ENCODE results near the gene APLNR. TPM values are rescaled to one million over a fixed set of nuclear protein-coding genes. Genes with fewer than 3 reads are reported as not detected.
A peak's percentile ranks its signal among the peaks of the same experiment; 100 is the strongest.

The APLNR gene
- total RNA-seq, 1 donor: not detected

GRCh38 chr11:57213342-57214097 is 23.5 kb downstream of the APLNR start:
- peak; percentile 33 for DNase-seq (ENCODE audit: low read depth)
- TF ChIP-seq, protein P1, sequence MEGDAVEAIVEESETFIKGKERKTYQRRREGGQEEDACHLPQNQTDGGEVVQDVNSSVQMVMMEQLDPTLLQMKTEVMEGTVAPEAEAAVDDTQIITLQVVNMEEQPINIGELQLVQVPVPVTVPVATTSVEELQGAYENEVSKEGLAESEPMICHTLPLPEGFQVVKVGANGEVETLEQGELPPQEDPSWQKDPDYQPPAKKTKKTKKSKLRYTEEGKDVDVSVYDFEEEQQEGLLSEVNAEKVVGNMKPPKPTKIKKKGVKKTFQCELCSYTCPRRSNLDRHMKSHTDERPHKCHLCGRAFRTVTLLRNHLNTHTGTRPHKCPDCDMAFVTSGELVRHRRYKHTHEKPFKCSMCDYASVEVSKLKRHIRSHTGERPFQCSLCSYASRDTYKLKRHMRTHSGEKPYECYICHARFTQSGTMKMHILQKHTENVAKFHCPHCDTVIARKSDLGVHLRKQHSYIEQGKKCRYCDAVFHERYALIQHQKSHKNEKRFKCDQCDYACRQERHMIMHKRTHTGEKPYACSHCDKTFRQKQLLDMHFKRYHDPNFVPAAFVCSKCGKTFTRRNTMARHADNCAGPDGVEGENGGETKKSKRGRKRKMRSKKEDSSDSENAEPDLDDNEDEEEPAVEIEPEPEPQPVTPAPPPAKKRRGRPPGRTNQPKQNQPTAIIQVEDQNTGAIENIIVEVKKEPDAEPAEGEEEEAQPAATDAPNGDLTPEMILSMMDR (IDR thresholded peaks at IDR 0.05; ENCODE audit: insufficient read depth, low read length): no peak
- H3K4me3 ChIP-seq (ENCODE audit: low read depth, low read length): no peak overlapping the region

DNA sequence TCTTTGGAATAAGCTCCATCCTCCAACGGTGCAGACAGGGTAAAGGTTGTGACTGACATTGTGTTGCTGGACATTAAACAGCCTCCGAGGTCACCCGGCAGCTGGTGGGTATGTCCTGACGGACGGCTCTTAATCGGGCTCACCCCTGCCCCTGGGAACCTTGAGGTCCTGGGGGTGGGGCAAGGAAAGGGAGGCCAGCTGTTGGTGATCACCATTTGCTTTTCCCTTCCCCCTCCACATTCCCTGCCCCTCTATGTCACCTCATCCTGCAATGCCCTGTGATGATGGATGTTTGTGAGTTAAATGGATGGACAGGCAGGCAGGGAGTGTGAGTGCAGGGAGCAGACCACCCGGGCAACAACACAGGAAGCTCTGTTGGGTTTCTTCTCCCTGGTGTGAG is 26.3 kb downstream of the APLNR start:
- TF ChIP-seq, protein P1 (IDR thresholded peaks at IDR 0.05; ENCODE audit: insufficient read depth, low read length): no peak
- DNase-seq (ENCODE audit: low read depth): no peak
- H3K4me3 ChIP-seq (ENCODE audit: low read depth, low read length): no peak overlapping the region

GRCh38 chr11:57207168-57207567 is 29.9 kb downstream of the APLNR start:
- TF ChIP-seq, protein P1 (IDR thresholded peaks at IDR 0.05; ENCODE audit: insufficient read depth, low read length): no peak
- no peak for DNase-seq (ENCODE audit: low read depth)
- no peak overlapping the region for H3K4me3 ChIP-seq (ENCODE audit: low read depth, low read length)

DNA sequence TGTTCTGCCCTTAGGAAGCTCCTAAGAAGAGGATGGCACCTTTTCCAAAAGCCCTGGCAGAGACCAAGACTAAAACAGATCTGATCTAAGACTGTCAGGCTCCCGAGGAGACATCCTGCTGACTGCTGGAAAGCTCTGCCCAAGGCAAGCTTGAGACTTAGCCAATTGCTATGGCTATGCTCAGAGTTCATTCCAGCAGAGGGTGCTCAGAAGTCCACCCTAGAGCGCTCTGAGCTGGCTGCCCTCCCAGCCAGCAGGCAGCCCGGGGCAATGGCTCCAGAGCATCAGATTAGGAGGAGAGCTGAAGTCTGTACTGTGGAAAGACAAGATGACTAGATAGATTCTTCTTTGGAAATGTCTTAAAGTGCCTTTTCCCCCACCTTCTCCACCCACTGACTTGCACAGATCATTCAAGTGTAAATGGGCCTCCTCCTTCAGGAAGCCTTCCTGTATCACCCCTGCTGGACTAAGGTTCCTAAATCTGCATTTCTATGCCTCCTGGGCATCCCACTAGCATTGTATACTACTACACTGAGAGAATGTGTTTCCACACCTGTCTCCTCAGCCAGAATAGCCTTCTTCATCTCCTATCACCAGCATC is 31.9 kb downstream of the APLNR start:
- no peak overlapping the region for H3K4me3 ChIP-seq (ENCODE audit: low read depth, low read length)
- peak; percentile 62 for DNase-seq (ENCODE audit: low read depth)
- TF ChIP-seq, protein P1 (IDR thresholded peaks at IDR 0.05; ENCODE audit: insufficient read depth, low read length): peak; percentile 8

DNA sequence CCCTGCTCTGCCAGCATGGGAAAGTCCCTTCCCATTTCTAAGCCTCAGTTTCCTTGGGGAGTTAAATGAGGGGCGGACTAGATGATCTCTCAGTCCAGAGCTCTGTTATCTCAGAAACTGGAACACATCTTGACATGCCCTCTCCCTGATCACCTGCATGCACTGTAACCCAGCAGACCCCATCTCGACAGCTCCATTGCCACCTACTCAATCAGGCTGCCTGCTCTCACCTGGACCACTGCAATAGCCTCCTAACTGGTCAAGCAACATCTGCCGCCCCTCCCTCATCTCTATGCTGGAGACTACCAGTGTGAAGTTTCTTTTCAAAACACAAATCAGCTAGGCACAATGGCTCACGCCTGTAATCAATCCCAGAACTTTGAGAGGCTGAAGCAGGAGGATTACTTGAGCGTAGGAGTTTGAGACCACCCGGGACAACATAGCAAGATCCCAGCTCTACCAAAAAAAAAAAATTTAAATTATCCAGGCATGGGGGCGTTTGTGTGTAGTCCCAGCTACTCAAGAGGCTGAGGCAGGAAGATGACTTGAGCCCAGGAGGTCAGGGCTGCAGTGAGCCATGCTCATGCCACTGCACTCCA is 33.1 kb downstream of the APLNR start:
- DNase-seq (ENCODE audit: low read depth): no peak
- H3K4me3 ChIP-seq (ENCODE audit: low read depth, low read length): no peak overlapping the region
- TF ChIP-seq, protein P1 (IDR thresholded peaks at IDR 0.05; ENCODE audit: insufficient read depth, low read length): no peak

GRCh38 chr11:57203359-57203758 is 33.7 kb downstream of the APLNR start:
- DNase-seq (ENCODE audit: low read depth): peak; percentile 71
- H3K4me3 ChIP-seq (ENCODE audit: low read depth, low read length): no peak overlapping the region
- TF ChIP-seq, protein P1 (IDR thresholded peaks at IDR 0.05; ENCODE audit: insufficient read depth, low read length): no peak
